H1 (cell line): ENCODE measurements around the gene HYDIN. TPM values are rescaled to one million over a fixed set of nuclear protein-coding genes. Genes with fewer than 3 reads are reported as not detected.

ENCODE experiments used
- CTCF ChIA-PET: fragments of 300-600 bp; sonication (Branson Sonifier 250); formaldehyde crosslinking; loops from one replicate; lab custom pipeline; 2021; ENCODE audit not compliant: partially characterized antibody; lab: Charles Lee
- POLR2A ChIA-PET: fragments of 300-600 bp; sonication (Branson Sonifier 250); formaldehyde crosslinking; loops from one replicate; lab custom pipeline; 2021; ENCODE audit warnings: inconsistent platforms; ENCODE audit not compliant: partially characterized antibody; lab: Charles Lee
- DNase-seq, 2 experiments: peaks; one replicate each; pipeline versions ENCODE4 v3.0.0 to v3.0.0-alpha.2; 2010 to 2022; ENCODE audit warnings: low spot score in 2 of 2, low read depth in 1 of 2, mixed read lengths in 1 of 2
- FAIRE-seq: peaks from 2 replicates; lab custom pipeline; 2011; peaks lifted over from hg19 to GRCh38; lab: Jason Lieb, UNC
- H2AFZ ChIP-seq: 2 replicates; pipeline ENCODE4 v1.8.1; 2012; ENCODE audit warnings: low read length, inconsistent platforms
- H2AK5ac ChIP-seq: 2 replicates; pipeline ENCODE4 v1.6.1; 2013; ENCODE audit warnings: low read depth, low read length
- H2BK120ac ChIP-seq: replicated peaks from 2 replicates; pipeline ENCODE3; 2013; ENCODE audit warnings: low read depth, low read length, inconsistent platforms
- H2BK12ac ChIP-seq: 2 replicates; pipeline ENCODE4 v1.6.1; 2013; ENCODE audit warnings: low read depth, low read length
- H2BK15ac ChIP-seq: 2 replicates; pipeline ENCODE4 v1.6.1; 2013; ENCODE audit warnings: low read length
- H2BK20ac ChIP-seq: 2 replicates; pipeline ENCODE4 v1.6.1; 2013; ENCODE audit warnings: low read length
- H2BK5ac ChIP-seq: 2 replicates; pipeline ENCODE4 v1.6.1; 2013; ENCODE audit warnings: low read depth, low read length
- H3K14ac ChIP-seq: 2 replicates; pipeline ENCODE4 v1.6.1; 2013; ENCODE audit warnings: inconsistent platforms; ENCODE audit not compliant: insufficient read length
- H3K18ac ChIP-seq: 2 replicates; pipeline ENCODE4 v1.6.1; 2013; ENCODE audit warnings: low read length; ENCODE audit errors: extremely low read depth
- H3K23ac ChIP-seq: 2 replicates; pipeline ENCODE4 v1.6.1; 2013; ENCODE audit warnings: inconsistent platforms; ENCODE audit not compliant: insufficient read length
- H3K23me2 ChIP-seq: 2 replicates; pipeline ENCODE4 v1.6.1; 2013; ENCODE audit warnings: low read depth, low read length
- H3K27ac ChIP-seq: 2 replicates; pipeline ENCODE4 v1.6.1; 2011; ENCODE audit warnings: low read depth, low read length, inconsistent platforms
- H3K27me3 ChIP-seq, 4 experiments: replicated peaks in 1 of 4; 1 replicate in 1 of 4; 2 replicates in 3 of 4; pipeline versions ENCODE4 v1.6.1 to v1.8.1; 2011 to 2013; ENCODE audit warnings: low read length in 3 of 4, mild to moderate bottlenecking in 3 of 4, inconsistent platforms in 2 of 4, mixed read lengths in 2 of 4, moderate library complexity in 1 of 4; ENCODE audit not compliant: control insufficient read depth in 3 of 4, insufficient read depth in 3 of 4; ENCODE audit errors: extremely low read depth in 1 of 4
- H3K36me3 ChIP-seq, 4 experiments: 2 replicates each; pipeline versions ENCODE4 v1.6.1 to v1.8.1; 2011 to 2013; ENCODE audit warnings: mild to moderate bottlenecking in 4 of 4, low read length in 3 of 4, moderate library complexity in 2 of 4, control low read depth in 1 of 4, inconsistent platforms in 1 of 4; ENCODE audit not compliant: insufficient read depth in 4 of 4, control insufficient read depth in 2 of 4
- H3K4ac ChIP-seq: replicated peaks from 2 replicates; pipeline ENCODE3; 2013; ENCODE audit warnings: low read length, low read depth, mixed read lengths, inconsistent platforms; ENCODE audit not compliant: insufficient read length
- H3K4me1 ChIP-seq, 4 experiments: replicated peaks in 1 of 4; 1 replicate in 1 of 4; 2 replicates in 3 of 4; pipeline versions ENCODE4 v1.6.1 to v1.8.1; 2011 to 2013; ENCODE audit warnings: low read length in 3 of 4, inconsistent platforms in 2 of 4, mixed read lengths in 1 of 4; ENCODE audit not compliant: insufficient read depth in 4 of 4, control insufficient read depth in 3 of 4
- H3K4me2 ChIP-seq, 2 experiments: 2 replicates each; pipeline versions ENCODE4 v1.6.1 to v1.8.1; 2011 to 2013; ENCODE audit warnings: low read depth in 2 of 2, low read length in 2 of 2, control low read depth in 1 of 2, inconsistent platforms in 1 of 2, mild to moderate bottlenecking in 1 of 2; ENCODE audit not compliant: insufficient read depth in 1 of 2
- H3K4me3 ChIP-seq, 4 experiments: fragments of 200-600, 300-600 bp in 1 of 4; sonication (generic), shearing (Covaris generic), sonication (Bioruptor Twin) in 1 of 4; 2 replicates each; pipeline versions ENCODE4 v1.5.1 to v1.8.1; 2011 to 2016; ENCODE audit warnings: low read length in 4 of 4, low read depth in 3 of 4, control low read depth in 2 of 4, inconsistent platforms in 2 of 4, mild to moderate bottlenecking in 2 of 4, mixed read lengths in 1 of 4, moderate library complexity in 1 of 4; ENCODE audit not compliant: insufficient read depth in 2 of 4; ENCODE audit errors: extremely low read depth in 1 of 4
- H3K56ac ChIP-seq: replicated peaks from 2 replicates; pipeline ENCODE3; 2013; ENCODE audit warnings: low read depth, mild to moderate bottlenecking, mixed read lengths, low read length, inconsistent platforms; ENCODE audit not compliant: insufficient read length
- H3K79me1 ChIP-seq: 2 replicates; pipeline ENCODE4 v1.6.1; 2013; ENCODE audit warnings: low read depth, low read length, control low read depth
- H3K79me2 ChIP-seq, 2 experiments: 2 replicates each; pipeline versions ENCODE4 v1.6.1 to v1.8.1; 2012 to 2013; ENCODE audit warnings: low read length in 2 of 2, mild to moderate bottlenecking in 2 of 2, inconsistent platforms in 1 of 2; ENCODE audit not compliant: insufficient read depth in 2 of 2, control insufficient read depth in 1 of 2
- H3K9ac ChIP-seq, 4 experiments: replicated peaks in 1 of 4; 1 replicate in 1 of 4; 2 replicates in 3 of 4; pipeline versions ENCODE4 v1.6.1 to v1.8.1; 2011 to 2013; ENCODE audit warnings: low read depth in 3 of 4, low read length in 3 of 4, control low read depth in 2 of 4, mild to moderate bottlenecking in 2 of 4, moderate library complexity in 2 of 4, inconsistent platforms in 1 of 4; ENCODE audit errors: extremely low read depth in 1 of 4
- H3K9me3 ChIP-seq, 2 experiments: 2 replicates each; pipeline versions ENCODE4 v1.6.1 to v1.8.1; 2012 to 2013; ENCODE audit warnings: mild to moderate bottlenecking in 2 of 2, moderate library complexity in 2 of 2, control low read depth in 1 of 2, inconsistent platforms in 1 of 2, low read depth in 1 of 2, low read length in 1 of 2, mixed read lengths in 1 of 2; ENCODE audit not compliant: insufficient read depth in 2 of 2
- H4K20me1 ChIP-seq, 2 experiments: replicated peaks in 1 of 2; 2 replicates each; pipeline versions ENCODE3 to v1.8.1; 2011 to 2013; ENCODE audit warnings: inconsistent platforms in 2 of 2, low read length in 2 of 2, mild to moderate bottlenecking in 1 of 2; ENCODE audit not compliant: insufficient read depth in 2 of 2, control insufficient read depth in 1 of 2
- H4K5ac ChIP-seq: 2 replicates; pipeline ENCODE4 v1.6.1; 2013; ENCODE audit warnings: low read length, low read depth, mixed read lengths, inconsistent platforms; ENCODE audit not compliant: insufficient read length
- H4K8ac ChIP-seq: 2 replicates; pipeline ENCODE4 v1.8.0; 2013; ENCODE audit warnings: mild to moderate bottlenecking, moderate library complexity, low read length, inconsistent platforms; ENCODE audit not compliant: insufficient read depth; ENCODE audit errors: extremely low read depth
- H4K91ac ChIP-seq: replicated peaks from 2 replicates; pipeline ENCODE3; 2013; ENCODE audit warnings: low read length, mixed read lengths, inconsistent platforms; ENCODE audit not compliant: insufficient read length
- ATF2 ChIP-seq: IDR thresholded peaks from 2 replicates; pipeline ENCODE4 v1.6.1; 2012; ENCODE audit warnings: low read length, inconsistent platforms
- CREB1 ChIP-seq: IDR thresholded peaks from 2 replicates; pipeline ENCODE4 v1.6.1; 2012; ENCODE audit warnings: inconsistent platforms
- KDM1A ChIP-seq: fragments of 200-600, 300-600 bp; sonication (generic); IDR thresholded peaks from 2 replicates; pipeline ENCODE4 v1.7.1; 2016; ENCODE audit warnings: mild to moderate bottlenecking, low read length, borderline replicate concordance
- MAX ChIP-seq: IDR thresholded peaks from 2 replicates; pipeline ENCODE4 v1.6.1; 2012; ENCODE audit warnings: inconsistent platforms
- NANOG ChIP-seq: IDR thresholded peaks from 2 replicates; pipeline ENCODE4 v1.6.1; 2011; ENCODE audit warnings: low read length, low read depth, mild to moderate bottlenecking, inconsistent platforms; ENCODE audit not compliant: insufficient read depth, poor library complexity, severe bottlenecking
- POLR2A ChIP-seq, 2 experiments: IDR thresholded peaks; 1 replicate in 1 of 2; 2 replicates in 1 of 2; pipeline ENCODE4 v1.6.1; 2011; ENCODE audit warnings: low read depth in 2 of 2, low read length in 2 of 2, mild to moderate bottlenecking in 2 of 2; ENCODE audit errors: control extremely low read depth in 1 of 2
- POLR2AphosphoS5 ChIP-seq: IDR thresholded peaks from 2 replicates; pipeline ENCODE4 v1.6.1; 2011; ENCODE audit warnings: low read depth, low read length
- POU5F1 ChIP-seq: IDR thresholded peaks from 2 replicates; pipeline ENCODE4 v1.6.1; 2011; ENCODE audit warnings: low read depth, mild to moderate bottlenecking, low read length, moderate library complexity
- SIX5 ChIP-seq: IDR thresholded peaks from 2 replicates; pipeline ENCODE4 v1.6.1; 2011; ENCODE audit warnings: mild to moderate bottlenecking, low read depth, low read length
- SP2 ChIP-seq: IDR thresholded peaks from 2 replicates; pipeline ENCODE4 v1.6.1; 2012; ENCODE audit warnings: mild to moderate bottlenecking, low read length, inconsistent platforms
- TBP ChIP-seq: IDR thresholded peaks from 2 replicates; pipeline ENCODE4 v1.6.1; 2011; ENCODE audit warnings: low read depth, low read length, improper control_type of control experiment
- TCF12 ChIP-seq: IDR thresholded peaks from 2 replicates; pipeline ENCODE4 v1.6.1; 2011; ENCODE audit warnings: low read depth, mild to moderate bottlenecking, low read length
- TEAD4 ChIP-seq: IDR thresholded peaks from 2 replicates; pipeline ENCODE4 v1.6.1; 2012; ENCODE audit warnings: low read depth, low read length, inconsistent platforms, mixed read lengths
- WGBS, 2 experiments: shearing (Covaris generic) in 1 of 2; methylation state at CpG; one replicate each; pipeline versions ENCODE4 v1.1.6 to v1.1.7; 2013 to 2015; ENCODE audit warnings: low lambda C conversion rate in 2 of 2, mixed read lengths in 2 of 2, inconsistent platforms in 1 of 2, low coverage in 1 of 2, missing lambda C conversion rate in 1 of 2; ENCODE audit not compliant: insufficient replicate concordance in 2 of 2, insufficient coverage in 1 of 2, insufficient read length in 1 of 2; ENCODE audit errors: extremely low coverage in 1 of 2, missing lambda C conversion rate in 1 of 2; 5-methylcytosine and 5-hydroxymethylcytosine counted together
- polyA plus RNA-seq, 7 experiments: library from polyadenylated mRNA; depleted of rRNA in 3 of 7; stranded (reverse) in 5 of 7; unstranded in 2 of 7; fragments of >200 nt in 5 of 7; fragments of 200-250 nt in 2 of 7; gene quantifications; 1 replicate in 5 of 7; 2 replicates in 1 of 7; 4 replicates in 1 of 7; pipeline versions ENCODE4 v1.2.1 to v1.2.3, GENCODE V29; 2011 to 2013; ENCODE audit warnings: missing spikeins in 2 of 7, mixed read lengths in 2 of 7
- total RNA-seq: library from RNA; stranded (reverse); fragmentation: NEBNext Ultra II Directional; extraction: Animal tissue kit (Norgen Biotek cat#: 25700); gene quantifications from 2 replicates; pipeline ENCODE4 v1.2.1, GENCODE V29; 2021

Gene HYDIN
- total and polyA plus RNA-seq, 2 of the 8 experiments (the other 6 are each of a cell fraction or from before 2014, with no cell fraction given): 1.1 to 1.8 TPM

DNA sequence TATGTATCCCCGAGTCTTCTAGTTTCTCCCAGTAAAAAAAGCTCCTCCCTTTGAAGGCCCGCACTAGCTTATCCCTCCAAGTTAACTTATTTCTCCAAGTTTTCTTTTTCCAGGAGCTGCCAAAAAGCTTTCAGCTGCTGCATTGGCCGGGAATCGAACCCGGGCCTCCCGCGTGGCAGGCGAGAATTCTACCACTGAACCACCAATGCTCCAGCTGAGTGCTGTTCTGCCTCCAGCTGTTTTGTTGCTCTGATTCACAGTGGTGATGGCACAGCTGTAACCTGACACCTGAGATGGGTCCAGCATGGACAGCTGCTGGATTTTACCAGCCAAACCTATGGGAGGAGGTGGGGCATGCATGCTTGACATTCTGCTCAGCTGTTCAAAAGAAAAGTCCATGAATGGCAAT lies 451.6 kb downstream of the HYDIN start:
- Histone ChIP-seq H3K23me2 (no peaks in the 10 kb centered on the region), H3K4ac (no peak overlapping the region), H2BK120ac (no peak overlapping the region), H3K36me3 (peaks cover 22 to 44% (median 35%) of the 10 kb centered on the region in 4 experiments), H3K23ac (no peak overlapping the region), H4K20me1 (peaks cover 3 to 4% of the 10 kb centered on the region in 2 experiments), H2AK5ac (no peak overlapping the region), H2BK12ac (no peak overlapping the region), H3K14ac (no peak overlapping the region), H3K27ac (no peak overlapping the region), H4K91ac (no peak overlapping the region), H3K79me1 (no peaks in the 10 kb centered on the region), H3K4me2 (no peak overlapping the region), H3K9me3 (peaks cover 3 to 5% of the 10 kb centered on the region in 2 experiments; a peak in 1 of 4 replicates), H3K4me3 (no peak overlapping the region), H3K18ac (no peak overlapping the region), H3K9ac (no peak overlapping the region), H4K8ac (no peak overlapping the region), H3K27me3 (no peaks in the 10 kb centered on the region), H3K4me1 (no peaks in the 10 kb centered on the region; a peak in 1 of 7 replicates), H2AFZ (no peak overlapping the region), H2BK15ac (no peak overlapping the region), H3K56ac (no peak overlapping the region), H4K5ac (no peak overlapping the region), H2BK20ac (no peak overlapping the region), H3K79me2 (no peaks in the 10 kb centered on the region), H2BK5ac (no peak overlapping the region)
- peak; percentile 97 for FAIRE-seq
- CTCF ChIA-PET: interaction anchor here (0.7 to 3.4 kb wide), 4 partner anchors 8 to 123 kb away, joined by 3 to 22 read pairs (median 4); no protein-coding TSS in a partner anchor
- WGBS, 2 experiments: 64% methylated on average over 8 of the region's 8 CpGs; no CpG with 5 or more reads in 1 of the 2 experiments
- DNase-seq: peak; percentile 74 to 87
- POLR2A ChIA-PET: interaction anchor here (1.0 to 2.2 kb wide), 4 partner anchors 9 to 97 kb away, joined by 3 to 6 read pairs (median 4); no protein-coding TSS in a partner anchor
- TF ChIP-seq TCF12 (peak; percentile 66; the same call in 1 of the 2 replicates), NANOG (peak; percentile 31), POU5F1 (peak; percentile 43; the same call in 1 of the 2 replicates), CREB1 (peak; percentile 66), ATF2 (peak; percentile 85; the same call in 1 of the 2 replicates), POLR2AphosphoS5 (peak; percentile 76), SP2 (no peak), SIX5 (peak; percentile 20; the same call in 1 of the 2 replicates), POLR2A (IDR thresholded peaks at IDR 0.05; ENCODE audit: control extremely low read depth in 1 of 2, low read depth in 2 of 2, low read length in 2 of 2) (no peak), MAX (0 out of 2 replicates have a peak, but pooled peaks have one; percentile 23), TEAD4 (peak; percentile 60), TBP (peak; percentile 99), KDM1A (no peak)
